Astrocyte of the hippocampus (primary cell): ENCODE measurements around the gene CACNA1B.

Experiments
- DNase-seq: peaks from one replicate; pipeline ENCODE4 v3.0.0; 2011; ENCODE audit warnings: low read depth, low spot score

CACNA1B gene

DNA sequence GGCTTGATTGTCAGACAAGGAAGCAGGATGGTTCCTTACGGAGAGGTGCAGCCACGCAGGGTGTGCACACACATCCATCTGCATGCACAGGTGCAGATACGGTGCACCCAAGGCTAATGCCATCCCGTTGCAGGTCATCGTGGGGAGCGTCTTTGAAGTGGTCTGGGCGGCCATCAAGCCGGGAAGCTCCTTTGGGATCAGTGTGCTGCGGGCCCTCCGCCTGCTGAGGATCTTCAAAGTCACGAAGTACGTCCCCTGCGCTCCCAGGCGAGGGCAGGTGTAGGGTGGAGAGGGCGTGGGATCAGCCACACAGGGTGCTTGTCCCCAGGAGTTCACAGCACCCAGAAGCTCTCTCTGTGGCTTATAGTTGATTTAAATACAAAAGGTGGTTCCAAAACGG is 106.4 kb downstream of the CACNA1B start:
- no peak for DNase-seq

- no peak for DNase-seq
These were observed 107.1 kb downstream of the CACNA1B start for GRCh38 chr9:137984520-137985257.

GRCh38 chr9:137985637-137986071 is 108.1 kb downstream of the CACNA1B start:
- no peak for DNase-seq

- DNase-seq, result no peak
These were observed 108.9 kb downstream of the CACNA1B start for GRCh38 chr9:137986268-137987099.

- peak; percentile 18 for DNase-seq
These were observed 109.9 kb downstream of the CACNA1B start for GRCh38 chr9:137987244-137988030.

- no peak for DNase-seq
These were observed 110.5 kb downstream of the CACNA1B start for GRCh38 chr9:137988051-137988450.

GRCh38 chr9:137988701-137989100 is 111.1 kb downstream of the CACNA1B start:
- no peak for DNase-seq

GRCh38 chr9:137989156-137989555 is 111.6 kb downstream of the CACNA1B start:
- no peak for DNase-seq

DNA sequence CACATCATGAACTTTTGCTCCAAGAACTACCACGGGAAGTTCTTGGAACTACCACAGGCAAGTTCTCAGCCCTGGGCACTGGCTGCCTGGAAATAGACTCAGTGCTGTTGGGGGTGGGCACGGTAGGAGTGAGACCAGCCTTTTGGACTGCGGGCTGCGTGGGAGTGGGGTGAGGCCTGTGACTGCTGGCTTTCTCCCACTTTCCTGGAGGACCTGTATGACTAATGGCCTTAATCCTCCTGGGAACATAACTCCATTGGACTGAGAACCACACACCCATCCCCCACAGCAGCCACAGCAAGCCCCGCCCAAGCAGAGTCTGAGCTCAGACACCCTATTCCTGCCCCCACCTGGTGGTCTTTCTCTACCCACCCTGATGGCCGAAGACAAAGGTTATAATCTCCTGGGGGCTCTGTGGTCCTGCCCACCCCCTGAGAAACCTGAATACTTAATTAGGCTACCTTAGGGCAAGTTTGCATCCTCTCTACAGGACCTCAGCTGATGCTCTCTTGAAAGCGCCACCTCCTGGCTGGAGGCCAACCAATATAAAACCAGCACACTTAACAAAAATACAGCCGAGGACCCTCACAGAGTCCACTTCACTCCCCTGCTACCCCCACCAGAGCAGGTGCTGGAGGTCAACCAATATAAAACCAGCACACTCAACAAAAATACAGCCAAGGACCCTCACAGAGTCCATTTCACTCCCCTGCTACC is 112.6 kb downstream of the CACNA1B start:
- peak; percentile 40 for DNase-seq

- DNase-seq, result no peak
These were observed 126.1 kb downstream of the CACNA1B start for GRCh38 chr9:138003485-138004190.

GRCh38 chr9:138006576-138007233 is 129.1 kb downstream of the CACNA1B start:
- DNase-seq, result no peak

DNA sequence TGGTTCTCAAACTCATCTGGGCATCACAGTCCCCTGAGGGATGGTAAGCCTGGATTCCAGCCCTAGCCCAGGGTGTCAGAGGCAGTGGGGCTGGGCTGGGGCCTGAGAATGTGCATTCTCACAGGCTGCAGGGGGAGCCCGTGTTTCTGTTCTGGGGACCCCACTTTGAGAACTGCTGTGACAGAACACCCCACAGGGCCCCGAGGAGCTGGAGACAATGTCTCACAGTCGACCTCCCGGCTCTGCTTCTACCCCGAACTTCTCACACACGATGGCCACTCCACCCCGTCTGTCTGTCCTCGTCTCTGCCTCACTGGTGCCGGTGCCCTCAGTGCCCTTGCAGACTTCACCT is 130.0 kb downstream of the CACNA1B start:
- no peak for DNase-seq

DNA sequence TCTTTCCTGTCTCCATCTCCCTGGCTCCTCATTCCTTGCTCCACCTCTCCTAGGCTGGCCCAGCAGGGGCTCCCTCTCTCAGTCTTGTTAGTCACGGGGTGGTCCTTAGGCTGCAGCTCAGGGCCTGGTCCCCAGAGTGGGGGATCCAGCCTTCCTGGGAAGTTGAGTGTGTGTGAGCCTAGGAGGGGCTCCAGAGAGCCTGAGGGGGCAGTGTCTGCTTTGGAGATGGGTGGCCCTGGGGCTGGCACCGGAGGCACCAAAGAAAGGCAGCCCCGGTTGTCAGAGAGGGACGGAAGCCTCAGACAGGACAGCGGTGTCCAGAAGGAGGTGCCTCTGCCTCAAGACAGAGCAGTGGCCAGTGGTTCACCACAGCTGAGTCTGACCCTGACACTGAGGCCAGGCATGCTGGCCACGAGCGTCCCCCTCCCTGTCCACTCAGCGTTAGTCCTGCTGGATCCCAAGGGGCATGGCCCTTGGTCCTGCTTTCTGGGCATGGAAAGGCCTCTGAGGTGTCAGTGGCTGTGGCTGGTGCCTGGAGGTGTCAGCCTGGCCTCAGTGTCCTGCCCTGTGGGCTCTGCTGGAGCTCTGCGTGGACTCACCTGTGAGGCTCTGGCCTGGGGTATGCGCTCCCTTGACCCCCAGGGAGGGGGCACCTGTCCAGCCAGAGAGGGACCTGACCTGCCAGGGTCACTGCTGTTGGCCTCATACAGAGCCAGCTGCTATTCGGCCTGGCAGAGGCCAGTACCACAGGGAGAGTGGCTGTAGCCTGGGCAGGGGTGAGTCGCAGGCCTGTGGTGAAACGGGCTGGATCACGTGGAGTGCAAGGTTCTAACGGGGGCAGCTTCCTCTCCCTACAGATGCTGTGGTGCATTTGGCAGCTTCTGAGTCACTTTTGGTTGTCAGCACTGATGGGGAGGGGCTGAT is 130.6 kb downstream of the CACNA1B start:
- no peak for DNase-seq

GRCh38 chr9:138009016-138009802 is 131.6 kb downstream of the CACNA1B start:
- DNase-seq, result no peak

- no peak for DNase-seq
These were observed 132.5 kb downstream of the CACNA1B start for GRCh38 chr9:138009803-138010690.

- DNase-seq, result no peak
These were observed 133.3 kb downstream of the CACNA1B start for GRCh38 chr9:138010861-138011260.

- no peak for DNase-seq
These were observed 134.4 kb downstream of the CACNA1B start for GRCh38 chr9:138011951-138012500.
